Measurements from ENCODE around the gene ZFAND3.
"Not testable (repeated sequence)": the region's sequence is repeated elsewhere in the genome, so short reads cannot be mapped to it uniquely, and the experiment has no call there.

ZFAND3 gene

DNA sequence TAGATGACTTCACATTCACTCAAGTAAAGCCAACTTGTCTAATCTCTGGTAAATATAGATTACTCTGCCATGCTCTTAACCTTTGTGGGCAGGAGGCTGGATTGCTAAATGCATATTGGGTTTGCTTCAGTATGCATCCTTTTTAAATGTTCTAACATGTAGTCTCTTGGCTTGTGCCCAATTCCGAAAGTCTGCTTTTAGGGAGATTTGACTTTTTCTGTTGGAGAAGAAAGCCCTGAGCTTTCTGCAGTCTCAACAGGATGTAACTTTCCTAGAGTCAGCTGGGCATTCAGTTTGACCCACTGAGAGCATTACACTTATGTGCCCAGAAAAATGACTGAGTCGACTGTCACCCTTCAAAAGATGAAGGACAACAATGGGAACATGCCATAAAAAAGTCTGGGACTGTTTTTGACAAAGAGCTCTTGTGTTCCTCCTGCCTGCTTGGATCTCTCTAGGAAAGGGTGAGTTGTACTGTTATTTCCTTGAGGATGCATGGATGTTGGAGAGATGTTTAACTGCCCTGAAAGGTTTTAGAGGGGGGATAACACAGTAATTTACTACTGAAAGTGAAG lies 299.4 kb downstream of the ZFAND3 start:
- H3K9ac ChIP-seq (ENCODE audit: insufficient read length, low read depth), result no peak overlapping the region
- DNase-seq (ENCODE audit: low read depth, low spot score), result no peak
- TF ChIP-seq YY1 (IDR thresholded peaks at IDR 0.05; ENCODE audit: insufficient read depth, insufficient read length) (no peak), SUZ12 (IDR thresholded peaks at IDR 0.05; ENCODE audit: extremely low read depth, insufficient read depth, insufficient read length) (no peak), ZNF274 (IDR thresholded peaks at IDR 0.05; ENCODE audit: low read depth, low read length) (no peak)
- no peaks in the 10 kb centered on the region for H3K27me3 ChIP-seq (ENCODE audit: insufficient read depth, insufficient read length)
- H3K4me1 ChIP-seq (ENCODE audit: insufficient read depth, insufficient read length), result peaks cover 3% of the 10 kb centered on the region
- no peak overlapping the region for H3K4me3 ChIP-seq (ENCODE audit: insufficient read length, low read depth)
- peaks cover 12% of the 10 kb centered on the region for H3K36me3 ChIP-seq (ENCODE audit: insufficient read depth, insufficient read length, low read length)
- H3K9me3 ChIP-seq (ENCODE audit: insufficient read depth, low read length), result no peaks in the 10 kb centered on the region; the same call in 1 of the 2 replicates

DNA sequence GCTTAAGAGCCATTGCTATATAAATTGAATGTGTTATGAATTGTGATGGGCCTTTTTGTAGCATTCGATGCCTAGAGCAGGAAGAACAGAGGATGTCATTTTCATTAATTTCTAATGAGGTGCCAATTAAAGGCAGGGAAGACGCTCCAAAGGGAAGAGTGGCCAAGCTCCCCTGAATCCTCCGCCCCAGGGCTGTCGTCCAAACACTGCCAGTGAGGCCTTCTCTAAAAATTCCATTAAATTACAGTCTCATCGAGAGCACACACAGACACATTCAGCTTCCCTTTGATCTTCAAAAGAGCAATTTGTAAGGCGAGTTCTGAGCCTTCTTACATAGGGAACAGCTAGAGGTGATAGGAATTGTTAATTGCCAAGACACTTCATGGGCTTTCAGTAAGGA lies 300.0 kb downstream of the ZFAND3 start:
- DNase-seq (ENCODE audit: low read depth, low spot score), result no peak
- Histone ChIP-seq H3K9ac (ENCODE audit: insufficient read length, low read depth) (no peak overlapping the region), H3K36me3 (ENCODE audit: insufficient read depth, insufficient read length, low read length) (peaks cover 12% of the 10 kb centered on the region)

DNA sequence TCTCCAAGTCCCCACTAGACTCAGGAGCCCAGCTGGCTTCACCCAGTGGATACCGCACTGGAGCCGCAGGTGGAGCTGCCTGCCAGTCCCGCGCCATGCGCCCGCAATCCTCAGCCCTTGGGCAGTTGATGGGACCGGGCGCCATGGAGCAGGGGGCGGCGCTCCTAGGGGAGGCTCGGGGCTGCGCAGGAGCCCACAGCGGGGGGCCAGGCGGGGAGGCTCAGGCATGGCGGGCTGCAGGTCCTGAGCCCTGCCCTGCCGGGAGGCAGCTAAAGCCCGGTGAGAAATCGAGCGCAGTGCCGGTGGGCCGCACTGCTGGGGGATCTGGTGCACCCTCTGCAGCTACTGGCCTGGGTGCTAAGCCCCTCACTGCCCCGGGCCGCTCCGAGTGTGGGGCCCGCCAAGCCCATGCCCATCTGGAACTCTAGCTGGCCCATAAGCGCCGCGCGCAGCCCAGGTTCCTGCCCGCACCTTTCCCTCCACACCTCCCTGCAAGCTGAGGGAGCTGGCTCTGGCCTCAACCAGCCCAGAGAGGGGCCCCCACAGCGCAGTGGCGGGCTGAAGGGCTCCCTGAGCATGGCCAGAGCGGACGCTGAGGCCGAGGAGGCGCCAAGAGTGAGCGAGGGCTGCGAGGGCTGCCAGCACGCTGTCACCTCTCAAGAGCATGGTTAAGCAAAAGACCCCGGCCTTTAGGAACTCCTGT lies 304.8 kb downstream of the ZFAND3 start:
- H3K36me3 ChIP-seq (ENCODE audit: insufficient read depth, insufficient read length, low read length); H3K4me1 ChIP-seq (ENCODE audit: insufficient read depth, insufficient read length); H3K27me3 ChIP-seq (ENCODE audit: insufficient read depth, insufficient read length); H3K4me3 ChIP-seq (ENCODE audit: insufficient read length, low read depth); H3K9ac ChIP-seq (ENCODE audit: insufficient read length, low read depth); DNase-seq (ENCODE audit: low read depth, low spot score): not testable (repeated sequence)
- peaks cover 18% of the 10 kb centered on the region; the same call in 1 of the 2 replicates for H3K9me3 ChIP-seq (ENCODE audit: insufficient read depth, low read length)

More for the DNA sequence above, 300.0 kb downstream of the ZFAND3 start:
- Histone ChIP-seq H3K9me3 (ENCODE audit: insufficient read depth, low read length) (peaks cover 5% of the 10 kb centered on the region; the same call in 1 of the 2 replicates), H3K4me3 (ENCODE audit: insufficient read length, low read depth) (no peak overlapping the region), H3K4me1 (ENCODE audit: insufficient read depth, insufficient read length) (peaks cover 3% of the 10 kb centered on the region), H3K27me3 (ENCODE audit: insufficient read depth, insufficient read length) (no peaks in the 10 kb centered on the region)
- TF ChIP-seq YY1 (IDR thresholded peaks at IDR 0.05; ENCODE audit: insufficient read depth, insufficient read length) (no peak), SUZ12 (IDR thresholded peaks at IDR 0.05; ENCODE audit: extremely low read depth, insufficient read depth, insufficient read length) (no peak), ZNF274 (IDR thresholded peaks at IDR 0.05; ENCODE audit: low read depth, low read length) (no peak)

- TF ChIP-seq YY1 (IDR thresholded peaks at IDR 0.05; ENCODE audit: insufficient read depth, insufficient read length), result no peak
- TF ChIP-seq ZNF274 (IDR thresholded peaks at IDR 0.05; ENCODE audit: low read depth, low read length), result no peak
- TF ChIP-seq SUZ12 (IDR thresholded peaks at IDR 0.05; ENCODE audit: extremely low read depth, insufficient read depth, insufficient read length), result no peak
- DNase-seq (ENCODE audit: low read depth, low spot score), result no peak
- no peaks in the 10 kb centered on the region for H3K4me1 ChIP-seq (ENCODE audit: insufficient read depth, insufficient read length)
- H3K4me3 ChIP-seq (ENCODE audit: insufficient read length, low read depth), result no peak overlapping the region
- peaks cover 18% of the 10 kb centered on the region; the same call in 1 of the 2 replicates for H3K9me3 ChIP-seq (ENCODE audit: insufficient read depth, low read length)
- H3K9ac ChIP-seq (ENCODE audit: insufficient read length, low read depth), result no peak overlapping the region
- peaks cover 5% of the 10 kb centered on the region for H3K36me3 ChIP-seq (ENCODE audit: insufficient read depth, insufficient read length, low read length)
- no peaks in the 10 kb centered on the region for H3K27me3 ChIP-seq (ENCODE audit: insufficient read depth, insufficient read length)
These were observed 307.8 kb downstream of the ZFAND3 start for GRCh38 chr6:38127284-38127683.

DNA sequence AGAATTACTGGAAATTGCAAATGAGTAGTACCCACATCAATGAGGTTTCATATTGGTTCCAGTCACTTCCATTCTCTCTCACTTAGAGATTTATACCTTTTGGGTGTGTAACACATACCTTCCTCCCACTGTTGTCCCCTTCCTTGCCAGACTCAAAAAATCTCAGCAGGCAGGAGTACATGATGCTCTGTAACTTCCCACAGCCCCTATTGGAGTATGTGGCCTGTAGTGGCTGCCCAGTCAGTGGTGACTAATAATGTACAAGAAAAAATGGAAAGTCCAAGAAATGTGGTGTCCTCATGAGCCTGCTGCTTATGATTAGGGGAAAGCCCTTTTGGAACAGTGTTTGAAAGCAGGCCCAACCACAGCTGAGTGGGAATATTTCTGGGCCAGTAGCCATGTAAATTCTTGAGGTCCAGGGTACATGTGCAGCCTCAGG lies 312.0 kb downstream of the ZFAND3 start:
- no peak for DNase-seq (ENCODE audit: low read depth, low spot score)
- Histone ChIP-seq H3K4me1 (ENCODE audit: insufficient read depth, insufficient read length) (no peaks in the 10 kb centered on the region), H3K4me3 (ENCODE audit: insufficient read length, low read depth) (no peak overlapping the region), H3K36me3 (ENCODE audit: insufficient read depth, insufficient read length, low read length) (no peaks in the 10 kb centered on the region), H3K27me3 (ENCODE audit: insufficient read depth, insufficient read length) (no peaks in the 10 kb centered on the region), H3K9ac (ENCODE audit: insufficient read length, low read depth) (no peak overlapping the region), H3K9me3 (ENCODE audit: insufficient read depth, low read length) (no peaks in the 10 kb centered on the region)
- TF ChIP-seq ZNF274 (IDR thresholded peaks at IDR 0.05; ENCODE audit: low read depth, low read length) (no peak), SUZ12 (IDR thresholded peaks at IDR 0.05; ENCODE audit: extremely low read depth, insufficient read depth, insufficient read length) (no peak), YY1 (IDR thresholded peaks at IDR 0.05; ENCODE audit: insufficient read depth, insufficient read length) (no peak)

DNA sequence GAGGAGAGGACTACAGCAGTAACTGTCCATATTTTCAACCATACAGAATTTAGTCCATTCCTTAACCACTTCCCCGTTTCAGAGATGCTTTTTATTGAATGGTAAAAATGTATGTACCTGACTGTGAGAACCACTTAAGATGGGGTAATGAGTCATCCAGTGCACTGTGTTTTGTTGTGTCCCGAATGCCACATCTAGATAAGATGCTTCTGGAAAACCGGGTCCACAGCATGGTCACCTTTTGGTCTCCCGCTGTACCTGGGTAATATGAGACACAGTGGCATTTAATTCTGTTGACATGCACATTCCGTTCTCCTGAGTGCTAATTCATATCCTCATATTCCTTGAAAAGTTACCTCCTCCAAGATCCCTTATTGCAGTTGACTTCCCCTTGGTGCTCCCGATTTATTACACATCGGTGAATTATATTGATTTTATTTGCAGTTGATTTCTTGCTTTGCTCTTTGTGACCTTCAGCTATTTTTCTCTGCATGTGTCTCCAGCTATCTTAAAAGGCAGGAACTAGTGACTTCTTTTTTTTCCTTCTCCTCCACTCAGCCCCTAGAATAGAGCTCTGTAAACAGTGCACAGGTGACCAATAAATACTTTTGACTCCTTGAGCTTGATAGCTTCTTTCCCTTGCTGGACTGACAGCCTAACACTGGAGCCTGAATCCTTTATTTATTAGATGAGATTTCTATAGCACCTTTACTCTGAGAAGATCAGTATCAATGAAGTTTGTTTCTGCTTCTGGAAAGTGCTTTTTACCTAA lies 314.6 kb downstream of the ZFAND3 start:
- Histone ChIP-seq H3K4me1 (ENCODE audit: insufficient read depth, insufficient read length) (peaks cover 3% of the 10 kb centered on the region), H3K4me3 (ENCODE audit: insufficient read length, low read depth) (no peak overlapping the region), H3K9ac (ENCODE audit: insufficient read length, low read depth) (no peak overlapping the region), H3K27me3 (ENCODE audit: insufficient read depth, insufficient read length) (no peaks in the 10 kb centered on the region), H3K9me3 (ENCODE audit: insufficient read depth, low read length) (no peaks in the 10 kb centered on the region), H3K36me3 (ENCODE audit: insufficient read depth, insufficient read length, low read length) (peaks cover 3% of the 10 kb centered on the region)
- no peak for DNase-seq (ENCODE audit: low read depth, low spot score)
- no peak for TF ChIP-seq SUZ12 (IDR thresholded peaks at IDR 0.05; ENCODE audit: extremely low read depth, insufficient read depth, insufficient read length)
- no peak for TF ChIP-seq YY1 (IDR thresholded peaks at IDR 0.05; ENCODE audit: insufficient read depth, insufficient read length)
- no peak for TF ChIP-seq ZNF274 (IDR thresholded peaks at IDR 0.05; ENCODE audit: low read depth, low read length)

GRCh38 chr6:38134704-38135088 lies 315.2 kb downstream of the ZFAND3 start:
- no peak overlapping the region for H3K4me3 ChIP-seq (ENCODE audit: insufficient read length, low read depth)

More at GRCh38 chr6:38134704-38135088, 315.2 kb downstream of the ZFAND3 start:
- Histone ChIP-seq H3K36me3 (ENCODE audit: insufficient read depth, insufficient read length, low read length) (peaks cover 3% of the 10 kb centered on the region), H3K9ac (ENCODE audit: insufficient read length, low read depth) (no peak overlapping the region), H3K27me3 (ENCODE audit: insufficient read depth, insufficient read length) (no peaks in the 10 kb centered on the region), H3K9me3 (ENCODE audit: insufficient read depth, low read length) (no peaks in the 10 kb centered on the region), H3K4me1 (ENCODE audit: insufficient read depth, insufficient read length) (peaks cover 3% of the 10 kb centered on the region)
- no peak for DNase-seq (ENCODE audit: low read depth, low spot score)
- TF ChIP-seq YY1 (IDR thresholded peaks at IDR 0.05; ENCODE audit: insufficient read depth, insufficient read length) (no peak), ZNF274 (IDR thresholded peaks at IDR 0.05; ENCODE audit: low read depth, low read length) (no peak), SUZ12 (IDR thresholded peaks at IDR 0.05; ENCODE audit: extremely low read depth, insufficient read depth, insufficient read length) (no peak)

All from NT2/D1 (cell line).